Activated naive CD4-positive, alpha-beta T cell treated with anti-CD3 and anti-CD28 coated beads, Interleukin-2, amount 10 ng/mL, durations not matched to agents 7 days and 5 days (primary cell): ENCODE data around the gene PCDHGA10.
"Not testable (repeated sequence)": the region's sequence is repeated elsewhere in the genome, so short reads cannot be mapped to it uniquely, and the experiment has no call there.

Experiments
- CTCF ChIA-PET: fragments of 350-600 bp; sonication (Branson Sonifier 250); formaldehyde crosslinking; loops from one replicate; lab custom pipeline; 2021; ENCODE audit warnings: antibody characterized with exemption; lab: Charles Lee
- DNase-seq: peaks from one replicate; pipeline ENCODE4 v3.0.0-alpha.2; 2020
- H3K27ac Mint-ChIP-seq: one replicate; pipeline ENCODE4 v1.8.0; 2021; ENCODE audit warnings: mild to moderate bottlenecking, moderate library complexity, mixed read lengths
- H3K27me3 Mint-ChIP-seq: one replicate; pipeline ENCODE4 v1.8.0; 2021; ENCODE audit warnings: mild to moderate bottlenecking, mixed read lengths
- H3K36me3 Mint-ChIP-seq: one replicate; pipeline ENCODE4 v1.8.0; 2021; ENCODE audit warnings: mixed read lengths
- H3K4me1 Mint-ChIP-seq: one replicate; pipeline ENCODE4 v1.8.0; 2021; ENCODE audit warnings: mixed read lengths
- H3K4me3 Mint-ChIP-seq: one replicate; pipeline ENCODE4 v1.8.0; 2021; ENCODE audit warnings: mild to moderate bottlenecking, moderate library complexity, mixed read lengths
- H3K9me3 Mint-ChIP-seq: one replicate; pipeline ENCODE4 v1.8.0; 2021; ENCODE audit warnings: mixed read lengths

PCDHGA10 gene

GRCh38 chr5:141421489-141421855, 8.7 kb downstream of the PCDHGA10 start:
- peaks cover 32% of the 10 kb centered on the region for H3K9me3 Mint-ChIP-seq
- H3K27ac Mint-ChIP-seq: peak overlapping the region; percentile 77
- peaks cover 21% of the 10 kb centered on the region for H3K36me3 Mint-ChIP-seq
- peak overlapping the region; percentile 76 for H3K4me3 Mint-ChIP-seq
- H3K4me1 Mint-ChIP-seq: peaks cover 16% of the 10 kb centered on the region
- DNase-seq: no peak
- H3K27me3 Mint-ChIP-seq: peaks cover 70% of the 10 kb centered on the region
- CTCF ChIA-PET: interaction anchor here (0.7 to 3.3 kb wide), 27 partner anchors 9 to 194 kb away, joined by 3 to 35 read pairs (median 4); partner anchors contain the start of genes PCDHGA10, PCDHGA12, PCDHGA7 and PCDHGA8

GRCh38 chr5:141422742-141423291, 10.0 kb downstream of the PCDHGA10 start:
- Mint-ChIP-seq H3K27me3 (peaks cover 72% of the 10 kb centered on the region), H3K36me3 (peaks cover 21% of the 10 kb centered on the region), H3K4me1 (peaks cover 15% of the 10 kb centered on the region), H3K4me3 (no peak overlapping the region), H3K27ac (no peak overlapping the region), H3K9me3 (peaks cover 32% of the 10 kb centered on the region)
- DNase-seq: no peak
- CTCF ChIA-PET: interaction anchor here (3.3 kb wide), 1 partner anchor 90 kb away, joined by 14 read pairs; no protein-coding TSS in a partner anchor

GRCh38 chr5:141427783-141428426, 15.1 kb downstream of the PCDHGA10 start:
- Mint-ChIP-seq H3K36me3 (peaks cover 9% of the 10 kb centered on the region), H3K4me3 (no peak overlapping the region), H3K27ac (no peak overlapping the region), H3K9me3 (peaks cover 16% of the 10 kb centered on the region), H3K4me1 (peaks cover 12% of the 10 kb centered on the region), H3K27me3 (peaks cover 61% of the 10 kb centered on the region)
- CTCF ChIA-PET: interaction anchor here (1.0 to 3.4 kb wide), 3 partner anchors 10 to 130 kb away, joined by 3 to 24 read pairs (median 3); partner anchors contain the start of gene PCDHGA10
- no peak for DNase-seq

- Mint-ChIP-seq H3K9me3 (peaks cover 16% of the 10 kb centered on the region), H3K36me3 (peaks cover 9% of the 10 kb centered on the region), H3K4me1 (peaks cover 12% of the 10 kb centered on the region), H3K27me3 (peaks cover 59% of the 10 kb centered on the region), H3K27ac (peak within 1 kb of the TSS; percentile 82), H3K4me3 (peak within 1 kb of the TSS; percentile 67)
- CTCF ChIA-PET: interaction anchor here (0.7 to 3.8 kb wide), 29 partner anchors 9 to 234 kb away, joined by 3 to 43 read pairs (median 4); partner anchors contain the start of genes PCDHGA1, PCDHGA11, PCDHGB3 and PCDHGB4
- peak; percentile 36 for DNase-seq
Measured at GRCh38 chr5:141430332-141431113, 17.7 kb downstream of the PCDHGA10 start, which contains the start of gene PCDHGA12. PCDHGA12 (plus strand) TSS chr5:141430507; CDS start chr5:141430760, 253 bp downstream.

GRCh38 chr5:141431286-141431685, 18.5 kb downstream of the PCDHGA10 start:
- DNase-seq: no peak
- Mint-ChIP-seq H3K27me3 (peaks cover 52% of the 10 kb centered on the region), H3K4me3 (peak overlapping the region; percentile 1), H3K27ac (peak overlapping the region; percentile 63), H3K4me1 (peaks cover 12% of the 10 kb centered on the region), H3K9me3 (peaks cover 16% of the 10 kb centered on the region), H3K36me3 (peaks cover 9% of the 10 kb centered on the region)
- CTCF ChIA-PET: interaction anchor here (0.8 to 3.8 kb wide), 12 partner anchors 10 to 133 kb away, joined by 3 to 43 read pairs (median 8); partner anchors contain the start of genes PCDHGA11, PCDHGB7 and PCDHGC5

GRCh38 chr5:141432308-141432707, 19.5 kb downstream of the PCDHGA10 start:
- DNase-seq, H3K36me3 Mint-ChIP-seq: not testable (repeated sequence)
- Mint-ChIP-seq H3K27me3 (peaks cover 46% of the 10 kb centered on the region), H3K4me1 (peaks cover 12% of the 10 kb centered on the region), H3K9me3 (peaks cover 16% of the 10 kb centered on the region), H3K4me3 (peak overlapping the region; percentile 1), H3K27ac (peak overlapping the region; percentile 42)
- CTCF ChIA-PET: interaction anchor here (1.0 to 3.8 kb wide), 2 partner anchors 11 to 79 kb away, joined by 3 to 43 read pairs; no protein-coding TSS in a partner anchor

- not testable (repeated sequence) for H3K36me3 Mint-ChIP-seq, H3K4me3 Mint-ChIP-seq
- peaks cover 42% of the 10 kb centered on the region for H3K27me3 Mint-ChIP-seq
Measured at GRCh38 chr5:141432726-141433125, 19.9 kb downstream of the PCDHGA10 start.

GRCh38 chr5:141434006-141434405, 21.2 kb downstream of the PCDHGA10 start:
- peaks cover 12% of the 10 kb centered on the region for H3K9me3 Mint-ChIP-seq
- no peak for DNase-seq
- no peak overlapping the region for H3K4me3 Mint-ChIP-seq
- peaks cover 32% of the 10 kb centered on the region for H3K27me3 Mint-ChIP-seq
- peaks cover 12% of the 10 kb centered on the region for H3K4me1 Mint-ChIP-seq
- H3K27ac Mint-ChIP-seq: no peak overlapping the region
- H3K36me3 Mint-ChIP-seq: peaks cover 9% of the 10 kb centered on the region
- CTCF ChIA-PET: no interaction called here

More at GRCh38 chr5:141432726-141433125, 19.9 kb downstream of the PCDHGA10 start:
- CTCF ChIA-PET: interaction anchor here (3.8 kb wide), 1 partner anchor 78 kb away, joined by 43 read pairs; no protein-coding TSS in a partner anchor
- H3K27ac Mint-ChIP-seq, DNase-seq: not testable (repeated sequence)
- Mint-ChIP-seq H3K4me1 (peaks cover 12% of the 10 kb centered on the region), H3K9me3 (peaks cover 16% of the 10 kb centered on the region)

- H3K4me3 Mint-ChIP-seq: no peak overlapping the region
- peaks cover under 1% of the 10 kb centered on the region for H3K36me3 Mint-ChIP-seq
- CTCF ChIA-PET: interaction anchor here (1.0 kb wide), 1 partner anchor 9 kb away, joined by 3 read pairs; no protein-coding TSS in a partner anchor
- H3K9me3 Mint-ChIP-seq: peaks cover 6% of the 10 kb centered on the region
- no peak for DNase-seq
- H3K27ac Mint-ChIP-seq: no peak overlapping the region
- peaks cover 11% of the 10 kb centered on the region for H3K27me3 Mint-ChIP-seq
- no peaks in the 10 kb centered on the region for H3K4me1 Mint-ChIP-seq
Measured at GRCh38 chr5:141437221-141437620, 24.4 kb downstream of the PCDHGA10 start.

GRCh38 chr5:141439411-141440141, 26.8 kb downstream of the PCDHGA10 start:
- CTCF ChIA-PET: interaction anchor here (0.7 kb wide), 1 partner anchor 131 kb away, joined by 3 read pairs; no protein-coding TSS in a partner anchor
- H3K27ac Mint-ChIP-seq: no peak overlapping the region

GRCh38 chr5:141440341-141440740, 27.6 kb downstream of the PCDHGA10 start:
- DNase-seq: no peak
- peaks cover 7% of the 10 kb centered on the region for H3K9me3 Mint-ChIP-seq
- no peaks in the 10 kb centered on the region for H3K36me3 Mint-ChIP-seq
- no peak overlapping the region for H3K4me3 Mint-ChIP-seq
- H3K27me3 Mint-ChIP-seq: no peaks in the 10 kb centered on the region
- H3K4me1 Mint-ChIP-seq: no peaks in the 10 kb centered on the region
- CTCF ChIA-PET: no interaction called here
- H3K27ac Mint-ChIP-seq: no peak overlapping the region

More at GRCh38 chr5:141439411-141440141, 26.8 kb downstream of the PCDHGA10 start:
- no peaks in the 10 kb centered on the region for H3K27me3 Mint-ChIP-seq
- no peak for DNase-seq
- H3K4me1 Mint-ChIP-seq: no peaks in the 10 kb centered on the region
- H3K4me3 Mint-ChIP-seq: no peak overlapping the region
- H3K9me3 Mint-ChIP-seq: peaks cover 7% of the 10 kb centered on the region
- no peaks in the 10 kb centered on the region for H3K36me3 Mint-ChIP-seq

- Mint-ChIP-seq H3K27ac (no peak overlapping the region), H3K9me3 (peaks cover 7% of the 10 kb centered on the region), H3K4me3 (no peak overlapping the region), H3K36me3 (no peaks in the 10 kb centered on the region), H3K4me1 (no peaks in the 10 kb centered on the region), H3K27me3 (no peaks in the 10 kb centered on the region)
- CTCF ChIA-PET: no interaction called here
- DNase-seq: no peak
Measured at GRCh38 chr5:141441571-141442170, 28.9 kb downstream of the PCDHGA10 start.

- H3K4me1 Mint-ChIP-seq: no peaks in the 10 kb centered on the region
- peaks cover 2% of the 10 kb centered on the region for H3K9me3 Mint-ChIP-seq
- no peaks in the 10 kb centered on the region for H3K36me3 Mint-ChIP-seq
- H3K27ac Mint-ChIP-seq: no peak overlapping the region
- DNase-seq: no peak
- no peak overlapping the region for H3K4me3 Mint-ChIP-seq
- H3K27me3 Mint-ChIP-seq: no peaks in the 10 kb centered on the region
- CTCF ChIA-PET: interaction anchor here (1.1 kb wide), 1 partner anchor 35 kb away, joined by 7 read pairs; the partner anchor contains the start of gene PCDHGA12
Measured at GRCh38 chr5:141465351-141465750, 52.6 kb downstream of the PCDHGA10 start.
